ENCODE measurements around the gene FCHSD2. TPM values are rescaled to one million over a fixed set of nuclear protein-coding genes. Genes with fewer than 3 reads are reported as not detected.

Gene FCHSD2
- total and polyA plus RNA-seq, 2 donors (not counting 3 experiments of a cell fraction or from before 2014, with no cell fraction given): 20.8 to 56.9 TPM

- H3K36me3 ChIP-seq (ENCODE audit: control insufficient read depth in 2 of 2, extremely low read depth in 1 of 2, insufficient read depth in 2 of 2, low read length in 2 of 2): no peaks in the 10 kb centered on the region
- H3K27me3 ChIP-seq (ENCODE audit: control insufficient read depth in 2 of 2, insufficient read depth in 2 of 2, low read length in 2 of 2): no peaks in the 10 kb centered on the region
- dilution Hi-C loops (cut with MboI; ENCODE audit: extremely low pct_ligation_motif_present, low sequenced_read_pairs) (no loop called here), intact Hi-C loops (cut with micrococcal nuclease) (no loop called here)
- no peak overlapping the region for H3K27ac ChIP-seq (ENCODE audit: insufficient read depth, low read depth, low read length)
- CTCF ChIA-PET: no interaction called here
- H3K9ac ChIP-seq (replicated peaks; ENCODE audit: extremely low read depth, insufficient read depth, low read length): no peak overlapping the region
- H3K79me2 ChIP-seq (ENCODE audit: control insufficient read depth, insufficient read depth, low read length): peaks cover 55% of the 10 kb centered on the region
- peaks cover 9% of the 10 kb centered on the region for H4K20me1 ChIP-seq (replicated peaks; ENCODE audit: control insufficient read depth, extremely low read depth, insufficient read depth, low read length)
- H3K4me2 ChIP-seq (ENCODE audit: insufficient read depth, low read length): no peak overlapping the region
- H2AFZ ChIP-seq (ENCODE audit: low read depth, low read length): no peak overlapping the region
- H3K9me1 ChIP-seq (replicated peaks; ENCODE audit: control insufficient read depth, extremely low read depth, insufficient read depth, low read length): peaks cover 7% of the 10 kb centered on the region
- FAIRE-seq (no peak), DNase-seq (ENCODE audit: low read depth, low spot score) (no peak)
- H3K4me3 ChIP-seq (replicated peaks in 1 of 3; ENCODE audit: insufficient read depth in 1 of 3, low read depth in 1 of 3, low read length in 3 of 3): no peak overlapping the region
- BruUV-seq (replicated peaks): no TSS peak
- no peak for TF ChIP-seq MAX (IDR thresholded peaks at IDR 0.05; ENCODE audit: insufficient read depth, insufficient read length)
- TF ChIP-seq EZH2 (IDR thresholded peaks at IDR 0.05; ENCODE audit: borderline replicate concordance, low read depth, low read length, severe bottlenecking): no peak
- TF ChIP-seq CTCF (IDR thresholded peaks at IDR 0.05; ENCODE audit: extremely low read depth in 1 of 2, insufficient read depth in 1 of 2, low read depth in 1 of 2, low read length in 2 of 2): no peak
- no peak for TF ChIP-seq FOS (IDR thresholded peaks at IDR 0.05; ENCODE audit: borderline replicate concordance, insufficient read depth, low read length)
- TF ChIP-seq GATA2 (IDR thresholded peaks at IDR 0.05; ENCODE audit: insufficient read depth, insufficient read length, low read depth, low read length): no peak
- no peak for TF ChIP-seq POLR2A (IDR thresholded peaks at IDR 0.05; ENCODE audit: low read depth, low read length)
- no peak for TF ChIP-seq MYC (IDR thresholded peaks at IDR 0.05; ENCODE audit: low read depth, low read length)
- no peak for TF ChIP-seq POLR2AphosphoS5 (IDR thresholded peaks at IDR 0.05; ENCODE audit: insufficient read depth, low read depth, low read length)
- no peak for TF ChIP-seq JUN (IDR thresholded peaks at IDR 0.05; ENCODE audit: borderline replicate concordance, insufficient read depth, insufficient read length, low read depth)
- no peaks in the 10 kb centered on the region for H3K9me3 ChIP-seq (replicated peaks; ENCODE audit: control insufficient read depth, insufficient read depth, low read length)
- POLR2A ChIA-PET: no interaction called here
- H3K4me1 ChIP-seq (ENCODE audit: control insufficient read depth, extremely low read depth, insufficient read depth, low read length): no peaks in the 10 kb centered on the region
Measured at GRCh38 chr11:73053964-73054363, 88.2 kb downstream of the FCHSD2 start.

All from endothelial cell of umbilical vein (primary cell).